ENCODE measurements around the gene TTC28.
"Not testable (repeated sequence)": the region's sequence is repeated elsewhere in the genome, so short reads cannot be mapped to it uniquely, and the experiment has no call there.

The TTC28 gene

DNA sequence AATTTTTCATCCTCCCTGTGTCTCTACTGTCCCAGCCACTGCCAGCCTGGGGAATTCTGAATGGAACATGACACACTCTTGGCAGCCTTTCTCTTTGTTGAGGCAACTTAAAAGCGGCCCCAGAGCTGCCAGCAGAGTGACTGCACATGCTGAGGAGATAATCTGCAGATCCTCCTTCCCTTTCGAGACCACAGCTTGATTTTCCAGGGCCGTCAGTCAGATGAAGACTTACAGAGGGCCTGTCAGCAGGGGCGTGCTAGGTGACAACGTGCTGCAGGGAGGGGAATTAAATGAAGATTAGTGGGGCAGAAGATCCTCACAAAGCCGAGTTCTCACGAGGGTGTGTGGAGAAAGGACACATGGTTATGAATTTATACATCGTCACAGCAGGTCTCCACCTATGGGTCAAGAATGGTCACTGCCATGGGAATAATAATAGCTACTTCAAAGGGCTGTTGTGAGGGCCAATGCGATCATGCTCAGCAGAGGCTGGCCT, 567.0 kb downstream of the TTC28 start:
- DNase-seq (ENCODE audit: low read depth in 2 of 3, low spot score in 1 of 3): no peak

DNA sequence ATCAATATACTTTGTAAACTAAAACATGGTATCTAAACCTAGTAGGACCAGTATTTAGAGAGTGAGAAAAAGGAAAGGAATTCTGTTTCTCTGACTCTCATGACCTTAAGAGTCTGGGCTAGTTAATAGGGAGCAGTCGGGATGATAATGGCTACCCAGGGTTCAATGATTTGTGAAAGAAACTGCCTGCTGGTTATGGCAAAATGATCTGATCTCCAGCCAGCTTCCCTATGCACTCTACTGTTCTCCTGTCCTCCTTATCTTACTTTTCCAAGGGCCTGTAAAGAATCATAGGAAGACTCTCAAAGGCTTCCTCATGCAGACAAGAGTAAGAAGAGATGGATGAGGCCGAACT, 567.5 kb downstream of the TTC28 start:
- no peak for DNase-seq (ENCODE audit: low read depth in 2 of 3, low spot score in 1 of 3)

DNA sequence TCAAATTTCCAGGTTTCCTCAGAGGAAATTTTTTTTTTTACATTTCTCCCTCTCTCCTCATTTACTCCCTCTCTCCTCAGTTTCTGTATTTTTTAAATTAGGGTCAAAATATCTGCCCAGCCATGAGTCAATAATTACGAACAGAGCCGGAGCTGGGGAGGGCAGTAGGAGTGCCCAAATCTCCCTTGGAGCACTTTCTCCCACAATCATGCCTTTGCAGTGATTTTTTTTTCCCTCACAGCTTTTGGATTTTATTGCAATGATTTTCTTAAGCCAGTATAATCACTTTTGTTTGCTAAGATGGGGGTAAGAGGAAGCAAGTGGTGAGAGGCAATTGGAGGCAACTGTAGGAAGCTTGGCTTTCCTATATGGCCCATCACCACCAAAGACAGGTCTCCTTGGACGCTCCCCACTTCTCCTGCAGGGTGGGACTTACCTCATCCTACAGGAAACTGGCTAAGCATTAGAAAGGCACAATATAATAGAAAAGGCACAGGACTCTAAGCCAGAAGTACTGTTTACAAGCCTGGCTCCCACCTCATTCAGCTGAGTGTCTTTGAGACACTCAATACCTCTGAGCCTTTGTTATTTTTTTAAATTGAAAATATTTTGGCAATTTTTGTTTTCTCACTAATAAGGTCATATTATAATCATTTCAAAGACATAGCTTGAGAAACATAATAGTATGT, 568.0 kb downstream of the TTC28 start:
- DNase-seq (ENCODE audit: low read depth in 2 of 3, low spot score in 1 of 3): no peak

DNA sequence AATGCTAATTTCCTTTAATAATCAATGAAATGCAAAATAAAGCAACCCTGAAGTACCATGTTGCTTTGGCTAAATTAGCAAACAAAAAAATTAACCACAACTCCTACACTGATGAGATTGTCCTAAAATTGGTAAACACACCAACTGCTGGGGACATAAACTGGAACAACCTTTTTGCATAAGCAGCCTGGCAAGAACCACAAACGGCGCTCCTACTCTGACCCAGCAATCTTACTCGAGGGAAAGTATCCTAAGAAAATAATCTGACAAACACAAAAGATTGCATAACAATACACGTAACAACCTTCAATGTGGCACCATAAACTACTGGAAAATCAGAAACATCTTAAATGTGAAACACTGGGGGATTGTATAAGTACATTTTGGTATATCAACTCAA, 570.8 kb downstream of the TTC28 start:
- DNase-seq (ENCODE audit: low read depth in 2 of 3, low spot score in 1 of 3): no peak

DNA sequence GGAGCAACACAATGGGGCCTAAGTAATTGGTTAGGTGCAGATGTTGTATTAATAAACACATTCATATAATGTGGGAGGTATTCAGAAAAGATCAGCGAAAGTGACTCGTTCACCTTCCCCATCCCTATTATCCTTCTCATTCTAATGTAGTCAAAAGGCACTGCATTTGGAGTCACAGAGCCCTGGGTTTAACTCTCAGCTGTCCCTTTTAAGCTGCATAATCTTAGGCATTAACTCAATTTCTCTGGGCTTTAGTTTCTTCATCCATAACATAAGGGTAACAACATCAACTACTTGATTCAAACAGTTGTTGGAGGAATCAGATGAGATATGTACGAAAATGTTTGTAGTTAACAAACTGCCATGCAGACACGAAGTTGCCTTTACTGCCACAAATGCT, 573.0 kb downstream of the TTC28 start:
- no peak for DNase-seq (ENCODE audit: low read depth in 2 of 3, low spot score in 1 of 3)

DNA sequence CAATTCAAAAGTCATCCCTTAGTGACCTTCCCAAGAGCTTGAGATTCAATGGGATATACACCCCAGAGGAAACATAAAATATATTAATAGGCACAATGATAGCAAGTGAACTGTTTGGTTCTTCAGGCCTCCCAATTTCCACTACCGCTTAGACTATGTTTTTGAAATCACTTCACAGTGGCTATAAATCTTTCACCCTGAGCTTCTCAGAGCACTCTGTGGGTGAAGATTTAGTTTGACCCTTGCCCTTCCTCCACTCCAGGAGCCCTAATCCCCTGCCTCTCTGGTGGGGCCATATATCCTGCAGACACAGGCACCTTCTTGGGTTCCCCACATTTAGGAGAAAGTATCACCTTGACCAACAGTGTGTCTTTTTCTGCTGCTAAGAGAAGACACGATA, 573.7 kb downstream of the TTC28 start:
- DNase-seq (ENCODE audit: low read depth in 2 of 3, low spot score in 1 of 3): no peak

DNA sequence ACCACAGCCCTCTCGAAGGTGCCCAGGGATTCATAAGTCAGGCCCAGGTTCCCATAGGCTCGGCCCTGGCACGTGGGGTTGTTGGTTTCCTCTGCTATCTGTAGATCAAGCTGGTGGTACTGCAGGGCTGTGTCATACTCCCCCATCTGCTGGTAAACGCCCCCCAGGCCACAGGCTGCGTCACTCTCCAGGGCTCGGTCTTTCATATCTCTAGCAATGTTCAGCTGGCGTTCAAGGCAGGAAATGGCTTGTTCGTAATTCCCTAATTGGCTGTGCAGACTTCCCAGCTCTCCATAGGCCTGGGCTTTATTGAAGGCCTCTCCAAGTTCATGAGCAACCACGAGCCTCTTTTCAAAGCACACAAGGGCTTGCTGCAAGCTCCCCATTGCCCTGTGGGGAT, 574.2 kb downstream of the TTC28 start:
- DNase-seq (ENCODE audit: low read depth in 2 of 3, low spot score in 1 of 3): no peak

DNA sequence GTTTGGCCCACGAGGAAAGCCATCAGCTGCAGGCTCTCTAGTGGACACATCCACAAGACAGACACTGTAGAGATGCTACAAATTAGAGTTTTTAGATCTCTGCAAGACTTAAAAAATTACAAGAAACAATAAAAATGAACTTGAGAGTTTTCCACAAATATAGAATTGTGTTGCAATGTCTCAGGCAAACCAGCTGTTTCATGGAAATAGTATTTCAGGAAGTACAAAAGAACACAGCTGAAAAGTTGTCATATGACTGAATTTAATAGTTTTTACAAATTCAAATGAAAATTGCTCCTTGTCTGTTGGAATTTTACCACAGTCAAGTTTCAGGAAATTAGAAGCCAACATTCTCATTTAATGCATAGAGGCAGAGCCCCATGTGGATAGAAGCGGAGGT, 576.0 kb downstream of the TTC28 start:
- DNase-seq (ENCODE audit: low read depth in 2 of 3, low spot score in 1 of 3): no peak

DNA sequence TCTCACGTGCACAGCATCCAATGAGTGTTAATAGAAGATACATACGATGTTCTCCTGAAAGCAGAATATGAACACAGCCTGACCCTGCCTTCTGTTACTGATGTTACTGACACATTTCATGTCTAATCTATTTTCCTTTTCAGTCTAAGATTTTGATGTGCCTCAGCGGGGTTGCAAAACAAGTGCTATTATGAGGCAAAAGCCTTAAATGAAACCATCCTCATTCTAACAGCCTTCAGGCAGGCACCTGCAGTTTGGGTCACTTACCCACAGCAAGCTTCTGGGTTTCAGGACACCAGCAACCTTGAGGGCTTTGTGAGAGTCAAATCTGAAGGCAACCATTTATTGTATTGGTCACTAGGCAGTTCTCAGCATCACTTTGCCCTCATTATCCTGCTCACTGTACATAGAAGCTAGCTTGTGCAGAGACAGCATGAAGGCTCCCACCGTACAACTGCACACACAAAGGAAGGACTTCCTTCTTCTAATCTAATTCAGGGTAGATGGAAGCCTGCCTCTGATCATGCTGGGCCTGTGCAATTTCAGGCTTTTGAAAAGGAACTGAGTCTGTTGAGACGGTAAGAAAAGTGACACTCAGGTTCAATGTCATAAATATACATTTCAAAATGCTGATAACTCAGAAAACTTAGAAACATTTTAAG, 577.4 kb downstream of the TTC28 start:
- DNase-seq (ENCODE audit: low read depth in 2 of 3, low spot score in 1 of 3): no peak

DNA sequence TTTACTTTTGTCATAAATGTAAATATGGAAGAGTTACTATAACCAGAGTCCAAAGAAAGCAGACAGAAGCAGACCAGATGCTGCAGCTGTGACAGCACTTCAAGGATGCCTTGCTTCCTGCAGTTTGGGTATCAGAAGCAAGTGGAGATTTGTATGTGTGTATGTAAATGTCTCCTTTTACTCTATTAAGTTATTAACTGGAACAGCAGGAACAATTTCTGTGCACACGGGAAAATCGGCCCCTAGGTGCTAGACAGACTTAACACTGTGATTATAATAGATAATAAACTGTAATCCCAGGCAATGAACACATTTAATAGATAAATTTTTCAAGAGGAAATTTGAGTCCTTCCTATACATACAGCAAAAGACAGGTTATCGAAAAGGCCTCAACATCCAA, 582.0 kb downstream of the TTC28 start:
- no peak for DNase-seq (ENCODE audit: low read depth in 2 of 3, low spot score in 1 of 3)

DNA sequence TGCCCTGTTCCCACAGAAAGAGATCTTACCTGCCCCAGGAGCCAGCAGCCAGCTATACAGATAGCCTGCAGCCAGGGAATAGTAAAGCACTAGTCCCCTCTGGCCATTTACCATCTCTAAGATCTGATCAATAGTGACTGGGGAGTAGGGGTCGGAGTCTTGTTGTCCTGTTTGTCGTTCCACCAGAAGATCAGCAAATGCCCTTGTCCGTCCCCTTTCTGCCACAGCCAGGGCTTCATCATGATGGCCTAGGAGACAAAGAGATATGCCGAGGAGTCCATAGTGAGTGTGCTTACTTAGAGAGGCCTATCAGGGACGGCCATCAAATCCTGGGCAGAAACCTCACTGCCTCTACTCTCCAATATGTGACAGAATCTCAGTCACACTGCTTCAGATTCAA, 583.5 kb downstream of the TTC28 start:
- no peak for DNase-seq (ENCODE audit: low read depth in 2 of 3, low spot score in 1 of 3)

DNA sequence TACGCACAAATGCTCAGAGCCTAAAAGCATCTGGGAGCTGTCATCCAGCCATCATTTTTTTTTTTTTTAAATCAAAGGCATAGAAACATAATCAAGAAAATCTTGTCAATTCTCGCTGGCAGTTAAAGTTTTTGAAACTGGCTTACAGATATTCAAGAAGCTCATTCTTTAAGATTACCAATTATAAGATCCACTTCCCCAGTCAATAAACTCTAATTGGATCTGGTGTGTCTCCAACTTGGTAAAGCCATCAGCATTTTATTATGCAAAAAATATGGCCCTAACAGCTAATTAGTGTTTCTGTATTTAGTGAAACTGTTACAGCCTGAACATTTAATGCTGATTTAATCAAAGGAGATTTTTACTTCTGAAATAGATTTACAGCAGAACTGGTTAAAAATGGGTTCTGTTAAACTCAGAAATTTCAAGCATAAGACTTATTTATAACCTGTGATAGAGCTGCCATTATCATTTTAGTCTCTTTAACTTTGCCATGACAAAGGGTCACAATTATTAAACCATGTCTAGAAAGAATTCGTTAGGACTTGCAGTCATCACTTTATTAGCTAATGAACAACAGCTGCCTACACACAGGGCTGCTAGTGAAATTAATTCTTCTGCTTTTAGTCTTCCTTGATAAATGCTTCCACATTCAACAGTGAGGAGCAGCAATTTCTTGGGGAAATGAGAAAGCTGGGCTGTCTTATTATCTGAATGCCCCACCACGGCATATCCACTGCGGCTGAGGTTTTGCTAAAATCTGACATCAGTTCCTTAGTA, 584.1 kb downstream of the TTC28 start:
- no peak for DNase-seq (ENCODE audit: low read depth in 2 of 3, low spot score in 1 of 3)

DNA sequence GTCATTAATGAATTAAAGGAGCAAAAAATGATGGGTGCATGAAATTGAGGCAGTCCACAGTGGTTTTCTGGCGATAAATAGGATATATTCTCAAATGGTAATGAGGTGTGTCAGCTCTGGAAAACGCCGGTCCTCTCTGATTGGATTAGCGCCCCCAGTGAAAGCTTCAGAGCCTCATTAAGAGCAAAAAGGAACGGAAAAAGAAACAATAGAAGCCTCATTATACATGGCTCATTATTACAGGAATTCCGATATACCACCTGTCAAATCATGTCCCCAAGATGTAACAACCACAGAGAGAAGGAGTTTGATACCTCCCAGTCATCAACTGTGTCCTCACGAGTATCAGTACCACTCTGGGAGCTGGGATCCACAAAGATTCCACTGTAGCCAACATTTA, 584.9 kb downstream of the TTC28 start:
- no peak for DNase-seq (ENCODE audit: low read depth in 2 of 3, low spot score in 1 of 3)

DNA sequence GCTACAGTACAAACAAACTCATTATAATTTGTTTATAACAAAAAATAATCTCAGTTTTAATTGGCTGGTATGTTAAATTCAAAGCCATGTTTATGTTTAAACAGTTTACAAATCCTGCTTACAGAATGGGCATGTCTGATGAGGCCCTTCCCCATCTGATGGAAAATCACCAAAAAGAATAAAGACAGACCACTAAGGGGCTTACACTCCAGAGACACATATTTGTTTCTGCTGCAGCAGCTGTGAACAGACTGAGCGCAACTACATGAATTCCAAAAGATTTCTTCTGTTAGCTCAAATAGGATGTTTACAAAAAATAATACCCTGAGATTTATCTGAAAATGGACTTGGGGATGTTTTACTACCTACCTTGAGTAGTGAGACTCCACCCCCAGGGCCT, 585.9 kb downstream of the TTC28 start:
- no peak for DNase-seq (ENCODE audit: low read depth in 2 of 3, low spot score in 1 of 3)

DNA sequence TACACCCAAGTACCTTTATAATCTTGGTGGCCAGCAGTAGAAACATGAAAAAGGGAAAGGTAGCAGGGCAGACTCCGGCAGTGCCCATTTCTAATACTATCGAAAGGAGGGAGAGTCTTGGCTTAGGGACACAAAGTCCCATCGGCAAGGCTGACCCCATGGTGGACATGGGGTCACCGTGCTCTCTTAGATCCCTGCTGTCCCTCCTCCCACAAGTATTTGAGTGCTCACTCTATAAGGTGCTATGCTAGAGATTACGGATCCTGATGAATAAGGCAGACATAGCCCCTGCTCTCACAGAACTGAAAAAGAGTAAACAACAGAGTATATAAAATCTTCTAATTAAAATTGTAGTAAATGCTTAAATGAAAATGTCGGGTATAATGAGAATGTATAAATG, 588.2 kb downstream of the TTC28 start:
- no peak for DNase-seq (ENCODE audit: low read depth in 2 of 3, low spot score in 1 of 3)

DNA sequence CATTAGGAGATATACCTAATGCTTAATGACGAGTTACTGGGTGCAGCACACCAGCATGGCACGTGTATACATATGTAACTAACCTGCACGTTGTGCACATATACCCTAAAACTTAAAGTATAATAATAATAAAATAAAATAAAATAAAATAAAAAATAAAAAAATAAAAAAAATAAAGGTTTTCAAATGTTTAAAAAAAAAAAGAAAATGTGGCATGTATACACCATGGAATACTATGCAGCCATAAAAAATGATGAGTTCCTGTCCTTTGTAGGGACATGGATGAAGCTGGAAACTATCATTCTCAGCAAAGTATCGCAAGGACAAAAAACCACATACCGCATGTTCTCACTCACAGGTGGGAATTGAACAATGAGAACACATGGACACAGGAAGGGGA, 590.1 kb downstream of the TTC28 start:
- DNase-seq (ENCODE audit: low read depth in 2 of 3, low spot score in 1 of 3): not testable (repeated sequence)

DNA sequence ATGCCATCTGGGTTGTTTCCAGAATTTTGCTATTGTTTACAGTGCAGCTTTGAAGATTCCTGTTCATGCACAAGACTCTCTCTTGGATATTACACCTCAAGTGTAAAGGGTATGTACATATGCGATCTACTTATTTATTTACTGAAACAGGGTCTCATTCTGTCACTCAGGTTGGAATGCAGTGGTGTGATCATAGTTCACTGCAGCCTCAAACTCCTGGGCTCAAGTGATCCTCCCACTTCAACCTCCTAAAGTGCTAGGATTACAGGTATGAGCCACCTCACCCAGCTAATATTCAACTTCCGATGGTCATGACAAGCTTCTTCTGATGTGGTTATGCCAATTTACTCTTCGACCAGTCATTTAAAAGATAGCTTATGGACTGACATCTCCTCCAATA, 602.5 kb downstream of the TTC28 start:
- no peak for DNase-seq (ENCODE audit: low read depth in 2 of 3, low spot score in 1 of 3)

DNA sequence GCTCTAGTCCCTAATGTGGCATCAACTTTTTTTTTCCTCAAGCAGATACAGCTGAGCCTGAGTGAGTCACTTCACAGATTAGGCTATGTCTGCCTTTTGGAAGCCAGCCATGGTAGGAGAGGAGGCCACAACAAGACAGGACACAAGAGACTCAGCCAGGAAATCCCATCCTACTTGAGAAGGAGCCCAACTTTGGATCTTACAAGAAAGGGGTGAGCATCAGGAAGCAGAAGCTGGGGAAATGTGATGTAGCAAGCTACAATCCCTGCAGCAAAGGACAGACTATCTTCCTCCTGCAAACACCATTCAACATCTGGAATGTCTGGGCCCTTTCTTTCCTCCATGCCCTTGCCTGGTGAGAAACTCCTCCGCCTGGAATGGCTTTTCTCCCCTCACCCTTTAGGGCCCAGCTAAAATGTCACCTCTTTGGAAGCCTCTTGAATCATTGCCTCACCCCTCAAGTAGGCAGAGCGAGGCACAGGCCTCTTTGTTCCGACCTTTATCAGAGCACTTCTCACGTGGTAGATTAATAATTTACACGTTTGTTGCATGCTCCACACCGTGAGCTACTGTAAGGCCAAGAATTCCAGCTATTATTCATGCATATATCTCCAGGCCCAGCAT, 604.2 kb downstream of the TTC28 start:
- no peak for DNase-seq (ENCODE audit: low read depth in 2 of 3, low spot score in 1 of 3)

DNA sequence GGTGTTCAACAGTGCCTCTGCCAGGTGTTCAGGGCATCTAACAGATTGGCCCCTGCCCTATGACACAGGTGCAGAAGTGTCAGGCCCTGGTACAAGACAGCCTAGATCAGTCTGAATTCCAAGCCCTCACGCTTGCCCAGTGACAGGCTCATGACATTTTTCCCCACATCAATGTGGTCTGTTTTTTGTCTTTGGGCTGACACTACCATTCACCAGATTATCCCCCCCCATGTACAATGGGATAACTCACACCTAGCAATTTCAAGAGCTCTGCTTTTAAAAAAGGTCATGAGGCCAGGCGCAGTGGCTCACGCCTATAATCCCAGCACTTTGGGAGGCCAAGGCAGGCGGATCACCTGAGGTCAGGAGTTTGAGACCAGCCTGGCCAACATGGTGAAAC, 605.1 kb downstream of the TTC28 start:
- no peak for DNase-seq (ENCODE audit: low read depth in 2 of 3, low spot score in 1 of 3)

DNA sequence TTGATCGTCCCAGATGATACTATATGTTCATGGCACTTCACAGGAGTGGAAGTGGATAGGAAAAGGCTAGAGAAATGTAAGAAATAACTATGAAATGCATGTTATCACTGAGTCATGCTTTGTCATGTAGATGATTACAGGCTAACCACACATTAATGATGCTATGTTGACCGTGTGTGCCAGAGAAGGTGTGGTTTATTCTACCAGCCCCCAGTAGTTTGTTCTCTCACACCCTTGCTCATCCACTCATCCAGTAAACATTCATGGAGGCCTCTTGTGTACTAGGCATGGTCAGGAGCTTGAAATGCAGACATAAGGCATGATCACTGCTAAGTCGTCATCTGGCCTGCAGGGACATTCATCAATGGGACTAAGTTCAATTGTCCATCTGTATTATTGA, 607.6 kb downstream of the TTC28 start:
- no peak for DNase-seq (ENCODE audit: low read depth in 2 of 3, low spot score in 1 of 3)

DNA sequence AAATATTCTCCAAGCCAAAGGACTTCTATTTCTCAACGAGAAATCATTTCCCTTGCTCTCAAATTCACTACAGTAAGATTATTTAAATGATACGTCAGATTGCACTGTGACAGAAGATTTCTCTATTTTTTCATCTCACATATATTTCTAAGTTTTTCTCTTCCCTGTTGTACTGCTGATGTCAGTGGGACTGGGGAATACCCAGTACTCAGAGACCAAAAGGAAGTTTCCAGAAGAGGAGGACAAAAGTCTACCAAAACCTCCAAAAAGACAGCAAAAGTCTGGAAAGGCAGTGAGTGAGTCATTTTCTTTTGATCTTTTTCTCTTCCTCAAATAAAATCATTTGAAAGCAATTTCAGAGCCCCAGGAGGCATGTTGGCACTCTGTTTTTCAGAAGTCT, 610.8 kb downstream of the TTC28 start:
- DNase-seq (ENCODE audit: low read depth in 2 of 3, low spot score in 1 of 3): no peak

DNA sequence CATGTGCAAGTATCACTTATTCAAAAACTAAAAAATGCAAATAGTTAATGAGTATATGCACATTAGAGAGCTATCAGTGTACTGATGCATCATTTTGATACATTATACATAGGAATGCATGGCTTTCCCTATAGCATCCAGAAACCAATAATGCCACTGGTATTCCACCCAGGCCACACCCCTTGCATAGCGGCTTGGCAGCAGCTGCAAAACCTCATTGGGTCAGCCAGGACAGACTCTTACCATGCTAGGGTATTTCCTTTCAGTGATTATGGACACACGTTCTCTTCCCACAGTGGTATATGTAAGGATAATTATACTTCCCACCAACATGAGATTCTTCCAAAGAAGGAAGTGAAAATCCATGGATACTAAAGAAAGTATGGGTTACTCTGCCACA, 614.7 kb downstream of the TTC28 start:
- DNase-seq (ENCODE audit: low read depth in 2 of 3, low spot score in 1 of 3): no peak

Measured in stimulated activated CD4-positive, alpha-beta T cell treated with anti-CD3 and anti-CD28 coated beads, Interleukin-12 subunit alpha, Interleukin-12 subunit beta, amount 100 ng/mL, for 48 hours (primary cell).